ENCODE data around the gene CENPM.

DNA sequence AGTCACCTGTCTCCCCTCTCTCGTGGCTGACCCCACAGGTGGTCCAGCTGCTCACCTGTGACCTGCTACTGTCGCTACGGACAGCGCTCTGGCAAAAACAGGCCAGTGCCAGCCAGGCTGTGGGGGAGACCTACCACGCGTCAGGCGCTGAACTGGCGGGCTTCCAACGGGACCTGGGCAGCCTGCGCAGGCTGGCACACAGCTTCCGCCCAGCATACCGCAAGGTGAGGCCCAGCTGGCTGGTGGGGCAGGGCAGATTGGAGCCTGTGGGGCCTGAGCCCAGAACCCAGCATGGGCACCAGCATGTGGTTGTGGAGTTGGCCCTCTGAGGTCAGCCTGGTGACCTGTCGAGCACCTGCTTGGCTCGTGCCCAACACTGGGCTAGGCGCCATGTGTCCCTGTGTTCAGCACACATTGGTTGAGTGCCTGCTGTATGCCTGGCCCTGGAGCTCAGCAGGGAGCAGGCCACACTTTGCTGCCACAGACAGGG is 44.0 kb downstream of the CENPM start:
- TF ChIP-seq, protein P1, sequence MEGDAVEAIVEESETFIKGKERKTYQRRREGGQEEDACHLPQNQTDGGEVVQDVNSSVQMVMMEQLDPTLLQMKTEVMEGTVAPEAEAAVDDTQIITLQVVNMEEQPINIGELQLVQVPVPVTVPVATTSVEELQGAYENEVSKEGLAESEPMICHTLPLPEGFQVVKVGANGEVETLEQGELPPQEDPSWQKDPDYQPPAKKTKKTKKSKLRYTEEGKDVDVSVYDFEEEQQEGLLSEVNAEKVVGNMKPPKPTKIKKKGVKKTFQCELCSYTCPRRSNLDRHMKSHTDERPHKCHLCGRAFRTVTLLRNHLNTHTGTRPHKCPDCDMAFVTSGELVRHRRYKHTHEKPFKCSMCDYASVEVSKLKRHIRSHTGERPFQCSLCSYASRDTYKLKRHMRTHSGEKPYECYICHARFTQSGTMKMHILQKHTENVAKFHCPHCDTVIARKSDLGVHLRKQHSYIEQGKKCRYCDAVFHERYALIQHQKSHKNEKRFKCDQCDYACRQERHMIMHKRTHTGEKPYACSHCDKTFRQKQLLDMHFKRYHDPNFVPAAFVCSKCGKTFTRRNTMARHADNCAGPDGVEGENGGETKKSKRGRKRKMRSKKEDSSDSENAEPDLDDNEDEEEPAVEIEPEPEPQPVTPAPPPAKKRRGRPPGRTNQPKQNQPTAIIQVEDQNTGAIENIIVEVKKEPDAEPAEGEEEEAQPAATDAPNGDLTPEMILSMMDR (optimal IDR thresholded peaks at IDR 0.05 in 1 of 3, IDR thresholded peaks at IDR 0.05 in 1 of 3, conservative IDR thresholded peaks at IDR 0.05 in 1 of 3; ENCODE audit: extremely low read depth in 1 of 3, insufficient read depth in 2 of 3, low read length in 3 of 3), result no peak
- TF ChIP-seq EZH2 (IDR thresholded peaks at IDR 0.05; ENCODE audit: low read length), result no peak
